Right renal cortex interstitium (tissue), 3 donors: ENCODE measurements around the gene C2orf92. TPM values are rescaled to one million over a fixed set of nuclear protein-coding genes. Genes with fewer than 3 reads are reported as not detected.

Experiments
- DNase-seq, 3 donors: peaks; one replicate each; pipeline ENCODE4 v3.0.0-alpha.2; 2013; ENCODE audit warnings: low read depth in 3 of 3, low spot score in 2 of 3
- polyA plus RNA-seq, 3 donors: library from polyadenylated mRNA; unstranded; fragments of 120-200 nt; gene quantifications; one replicate each; pipeline ENCODE4 v1.2.1, GENCODE V29; 2013; ENCODE audit not compliant: insufficient read length in 3 of 3

C2orf92 gene
- polyA plus RNA-seq, 3 donors = 6.6 to 9.2 (median 6.6) TPM

GRCh38 chr2:97740590-97741182, 71.2 kb downstream of the C2orf92 start:
- no peak for DNase-seq

GRCh38 chr2:97741251-97741650, 71.7 kb downstream of the C2orf92 start:
- DNase-seq = no peak

- DNase-seq = no peak
Observed at GRCh38 chr2:97741686-97742085, 72.2 kb downstream of the C2orf92 start.

GRCh38 chr2:97742381-97742847, 72.9 kb downstream of the C2orf92 start:
- DNase-seq = no peak

GRCh38 chr2:97743913-97744312, 74.4 kb downstream of the C2orf92 start:
- no peak for DNase-seq

GRCh38 chr2:97745474-97746174, 76.1 kb downstream of the C2orf92 start:
- DNase-seq = no peak

- DNase-seq = no peak
Observed at GRCh38 chr2:97747285-97747684, 77.8 kb downstream of the C2orf92 start.

- no peak for DNase-seq
Observed at GRCh38 chr2:97747716-97748115, 78.2 kb downstream of the C2orf92 start.

- DNase-seq = no peak
Observed at GRCh38 chr2:97749581-97749980, 80.1 kb downstream of the C2orf92 start.

GRCh38 chr2:97750017-97750416, 80.5 kb downstream of the C2orf92 start:
- no peak for DNase-seq

GRCh38 chr2:97751752-97752151, 82.2 kb downstream of the C2orf92 start:
- DNase-seq = no peak

Other genes with a start within 250 kb of the C2orf92 start
- 10 to 100 TPM; 13.2 to 21.2 (median 17.1) TPM for gene ANKRD36B, start 79.8 kb upstream of the C2orf92 start, polyA plus RNA-seq
- gene COX5B, start 23.7 kb upstream of the C2orf92 start, polyA plus RNA-seq = 100 to 1,000 TPM; 204 to 217 (median 213) TPM
- gene ACTR1B, start 5.7 kb upstream of the C2orf92 start, polyA plus RNA-seq = 10 to 100 TPM; 54.9 to 59.3 (median 58.1) TPM
- gene ZAP70, start 43.9 kb downstream of the C2orf92 start, polyA plus RNA-seq = 1 to 10 TPM; 1.5 to 2.3 (median 1.7) TPM